ENCODE data around the gene VDR. TPM values are rescaled to one million over a fixed set of nuclear protein-coding genes. Genes with fewer than 3 reads are reported as not detected.

VDR gene
- total RNA-seq, 4 donors from 2014 or later, result 0.26 to 2.0 (median 0.49) TPM

GRCh38 chr12:47802312-47802711 is 102.5 kb downstream of the VDR start:
- no peak for DNase-seq
- Histone ChIP-seq H3K4me3 (no peak overlapping the region), H3K4me1 (peaks cover 16 to 79% of the 10 kb centered on the region in 2 donors), H3K27ac (peak overlapping the region; percentile 52), H3K27me3 (no peaks in the 10 kb centered on the region), H3K9me3 (no peaks in the 10 kb centered on the region), H3K36me3 (no peaks in the 10 kb centered on the region)
- no peak for TF ChIP-seq POLR2A (IDR thresholded peaks at IDR 0.05)
- TF ChIP-seq CTCF (IDR thresholded peaks at IDR 0.05), result no peak
- intact Hi-C loops (cut with DNase I; ENCODE audit: low total_unique reads), result loop anchor here (5.0 kb wide), 1 partner anchor 35 kb away; no protein-coding TSS in a partner anchor

DNA sequence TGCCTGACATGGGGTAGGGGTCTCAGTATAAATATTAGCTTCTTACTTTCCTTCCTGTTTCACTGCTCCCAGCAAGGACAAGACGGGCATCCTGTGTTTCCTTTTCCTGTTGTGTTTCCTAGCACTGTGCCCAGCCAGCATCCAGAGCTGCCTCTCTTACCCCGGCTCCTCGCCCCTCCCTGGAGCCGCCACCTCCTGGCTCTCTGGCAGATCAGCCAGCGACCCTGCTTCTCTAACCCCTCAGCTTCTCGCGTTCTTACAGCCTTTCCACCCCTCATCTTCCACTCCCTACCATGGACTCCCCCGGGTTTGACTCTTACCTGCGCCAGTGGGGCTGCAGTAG is 102.9 kb downstream of the VDR start:
- intact Hi-C loops (cut with DNase I; ENCODE audit: low total_unique reads), result loop anchor here (5.0 kb wide), 1 partner anchor 35 kb away; no protein-coding TSS in a partner anchor
- H3K36me3 ChIP-seq, result no peaks in the 10 kb centered on the region
- no peak overlapping the region for H3K4me3 ChIP-seq
- H3K4me1 ChIP-seq, result peaks cover 12 to 75% of the 10 kb centered on the region in 2 donors
- no peak for DNase-seq
- H3K9me3 ChIP-seq, result no peaks in the 10 kb centered on the region
- peak overlapping the region; percentile 52 for H3K27ac ChIP-seq
- TF ChIP-seq POLR2A (IDR thresholded peaks at IDR 0.05), result no peak
- TF ChIP-seq CTCF (IDR thresholded peaks at IDR 0.05), result no peak
- H3K27me3 ChIP-seq, result no peaks in the 10 kb centered on the region

DNA sequence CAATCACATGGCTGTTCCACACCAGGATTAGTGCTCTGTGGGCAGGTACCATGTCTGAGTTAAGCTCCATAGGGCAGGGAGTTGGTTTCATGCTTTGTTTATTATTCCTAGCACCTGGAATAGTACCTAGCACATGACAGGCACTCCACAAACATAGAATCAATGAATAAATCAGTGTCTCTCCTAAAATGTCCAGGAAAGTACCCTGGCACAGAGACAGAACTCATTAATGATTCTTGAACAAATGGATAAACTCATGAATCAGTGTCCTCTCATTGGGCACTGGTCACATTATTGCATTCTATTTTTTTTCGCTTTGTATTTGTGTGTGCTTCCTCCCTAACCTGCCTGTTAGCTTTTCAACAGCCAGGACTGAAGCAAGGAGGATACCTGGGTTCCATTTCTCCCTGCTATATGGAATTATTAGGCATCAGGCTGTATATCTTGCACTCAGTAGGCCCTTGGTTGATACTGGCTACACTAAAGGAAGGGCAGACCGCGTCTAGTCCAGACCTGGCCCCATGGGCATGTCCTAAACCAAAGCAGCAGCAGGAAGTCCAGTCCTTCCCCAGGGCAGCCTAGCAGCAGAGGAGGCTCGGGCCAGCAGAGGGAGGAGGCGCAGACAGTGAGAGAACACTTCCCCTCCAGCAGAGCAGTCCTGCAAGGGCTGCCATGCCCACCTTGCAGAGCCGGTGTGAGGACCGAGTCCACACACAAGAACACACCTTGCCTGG is 103.5 kb downstream of the VDR start:
- no peak for DNase-seq
- TF ChIP-seq CTCF (IDR thresholded peaks at IDR 0.05) (peak; percentile 4 to 36 (median 14)), POLR2A (IDR thresholded peaks at IDR 0.05) (no peak)
- H3K27ac ChIP-seq, result peak overlapping the region; percentile 52

DNA sequence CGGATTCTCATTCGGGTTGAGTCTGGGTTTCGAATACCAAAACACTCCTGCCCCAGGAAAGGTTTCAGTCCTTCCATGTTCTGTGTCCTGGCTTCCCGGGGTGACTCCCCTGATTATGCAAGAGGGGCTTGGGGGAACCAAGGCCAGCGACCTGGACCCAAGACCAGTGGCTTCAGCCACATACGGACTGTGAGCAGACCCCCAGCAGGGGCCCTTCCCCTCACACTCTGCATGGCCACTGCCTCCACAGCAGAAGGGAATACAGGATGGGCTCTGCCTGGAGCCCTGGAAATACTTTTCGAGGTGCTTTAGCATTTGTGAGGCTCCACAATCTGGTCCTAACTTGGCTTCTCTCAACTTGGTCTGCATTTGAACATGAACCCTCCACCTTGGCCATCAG is 104.2 kb downstream of the VDR start:
- peaks cover 11 to 71% of the 10 kb centered on the region in 2 donors for H3K4me1 ChIP-seq

More for the DNA sequence above, 103.5 kb downstream of the VDR start:
- Histone ChIP-seq H3K4me1 (peaks cover 12 to 73% of the 10 kb centered on the region in 2 donors), H3K27me3 (no peaks in the 10 kb centered on the region), H3K4me3 (no peak overlapping the region), H3K36me3 (no peaks in the 10 kb centered on the region), H3K9me3 (no peaks in the 10 kb centered on the region)
- intact Hi-C loops (cut with DNase I; ENCODE audit: low total_unique reads), result loop anchor here (5.0 kb wide), 1 partner anchor 36 kb away; no protein-coding TSS in a partner anchor

More for the DNA sequence above, 104.2 kb downstream of the VDR start:
- Histone ChIP-seq H3K4me3 (no peak overlapping the region), H3K9me3 (no peaks in the 10 kb centered on the region), H3K27me3 (no peaks in the 10 kb centered on the region), H3K36me3 (no peaks in the 10 kb centered on the region), H3K27ac (peak overlapping the region; percentile 3 to 22)
- intact Hi-C loops (cut with DNase I; ENCODE audit: low total_unique reads), result loop anchor here (5.0 kb wide), 1 partner anchor 37 kb away; no protein-coding TSS in a partner anchor
- DNase-seq, result no peak
- TF ChIP-seq POLR2A (IDR thresholded peaks at IDR 0.05) (no peak), CTCF (IDR thresholded peaks at IDR 0.05) (no peak)

Data from uterus (tissue), 4 donors.